ENCODE results near the gene CWC27. TPM values are rescaled to one million over a fixed set of nuclear protein-coding genes. Genes with fewer than 3 reads are reported as not detected.

The CWC27 gene
- polyA plus RNA-seq, 1 experiment: 7.5 TPM

DNA sequence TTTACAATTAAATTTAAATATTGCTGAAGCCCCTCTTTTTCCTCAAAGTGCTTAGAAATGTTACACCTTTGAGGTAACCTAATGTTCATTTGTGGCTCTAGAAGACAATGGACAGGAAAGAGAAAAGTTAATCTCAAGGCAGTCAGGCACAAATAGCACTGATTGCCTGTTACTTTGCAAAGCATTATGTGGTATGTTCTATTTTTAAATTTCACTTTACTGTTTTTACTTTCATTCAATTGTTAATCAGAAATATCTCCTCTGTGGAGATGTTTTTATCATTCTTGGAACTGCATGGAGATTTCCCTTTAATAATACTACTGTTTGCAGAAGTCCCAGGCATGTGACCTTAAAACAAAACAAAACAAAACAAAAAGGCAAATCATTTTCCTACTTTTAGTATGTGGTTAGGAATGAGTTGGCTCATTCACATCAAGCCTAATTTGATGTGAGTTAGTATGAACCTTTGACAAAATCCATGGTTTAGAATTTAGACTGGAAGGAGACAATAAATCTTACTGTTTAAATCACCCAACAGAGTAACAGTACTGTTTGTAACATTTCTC lies 67.5 kb downstream of the CWC27 start:
- TF ChIP-seq, protein P1, sequence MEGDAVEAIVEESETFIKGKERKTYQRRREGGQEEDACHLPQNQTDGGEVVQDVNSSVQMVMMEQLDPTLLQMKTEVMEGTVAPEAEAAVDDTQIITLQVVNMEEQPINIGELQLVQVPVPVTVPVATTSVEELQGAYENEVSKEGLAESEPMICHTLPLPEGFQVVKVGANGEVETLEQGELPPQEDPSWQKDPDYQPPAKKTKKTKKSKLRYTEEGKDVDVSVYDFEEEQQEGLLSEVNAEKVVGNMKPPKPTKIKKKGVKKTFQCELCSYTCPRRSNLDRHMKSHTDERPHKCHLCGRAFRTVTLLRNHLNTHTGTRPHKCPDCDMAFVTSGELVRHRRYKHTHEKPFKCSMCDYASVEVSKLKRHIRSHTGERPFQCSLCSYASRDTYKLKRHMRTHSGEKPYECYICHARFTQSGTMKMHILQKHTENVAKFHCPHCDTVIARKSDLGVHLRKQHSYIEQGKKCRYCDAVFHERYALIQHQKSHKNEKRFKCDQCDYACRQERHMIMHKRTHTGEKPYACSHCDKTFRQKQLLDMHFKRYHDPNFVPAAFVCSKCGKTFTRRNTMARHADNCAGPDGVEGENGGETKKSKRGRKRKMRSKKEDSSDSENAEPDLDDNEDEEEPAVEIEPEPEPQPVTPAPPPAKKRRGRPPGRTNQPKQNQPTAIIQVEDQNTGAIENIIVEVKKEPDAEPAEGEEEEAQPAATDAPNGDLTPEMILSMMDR (IDR thresholded peaks at IDR 0.05; ENCODE audit: insufficient read depth, low read depth, low read length): no peak
- Histone ChIP-seq H3K27me3 (ENCODE audit: control insufficient read depth, insufficient read depth, low read length) (no peaks in the 10 kb centered on the region), H3K36me3 (ENCODE audit: control insufficient read depth, insufficient read depth, low read length) (no peaks in the 10 kb centered on the region), H3K4me3 (ENCODE audit: low read depth, low read length) (no peak overlapping the region)
- ChIA-PET POLR2A (no interaction called here), CTCF (interaction anchor here (0.9 kb wide), 1 partner anchor 646 kb away, joined by 4 read pairs; the partner anchor contains the start of gene ADAMTS6)
- DNase-seq (ENCODE audit: low read depth): no peak

DNA sequence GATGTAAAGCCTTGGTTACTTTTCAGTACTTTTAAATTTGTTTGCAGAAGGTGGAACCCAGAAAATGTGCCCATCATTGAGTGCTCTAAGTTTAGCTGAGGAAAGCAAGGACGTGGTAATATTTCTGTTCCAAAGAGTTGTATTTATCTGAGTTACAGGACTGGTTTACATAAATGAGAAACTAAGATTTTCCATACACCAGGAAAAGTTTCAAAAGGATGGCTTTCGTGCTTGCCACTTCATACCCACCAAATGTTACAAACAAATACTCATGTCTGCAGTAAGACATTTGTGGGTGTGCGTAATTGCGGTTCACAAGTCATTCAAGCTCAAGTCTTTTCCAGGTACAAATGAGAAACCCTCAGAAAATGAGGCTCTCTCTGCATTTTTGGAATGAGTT lies 68.1 kb downstream of the CWC27 start:
- TF ChIP-seq, protein P1 (IDR thresholded peaks at IDR 0.05; ENCODE audit: insufficient read depth, low read depth, low read length): no peak
- CTCF ChIA-PET: interaction anchor here (0.9 kb wide), 1 partner anchor 645 kb away, joined by 4 read pairs; the partner anchor contains the start of gene ADAMTS6
- H3K36me3 ChIP-seq (ENCODE audit: control insufficient read depth, insufficient read depth, low read length): no peaks in the 10 kb centered on the region
- no peak overlapping the region for H3K4me3 ChIP-seq (ENCODE audit: low read depth, low read length)
- POLR2A ChIA-PET: no interaction called here
- H3K27me3 ChIP-seq (ENCODE audit: control insufficient read depth, insufficient read depth, low read length): no peaks in the 10 kb centered on the region
- no peak for DNase-seq (ENCODE audit: low read depth)

DNA sequence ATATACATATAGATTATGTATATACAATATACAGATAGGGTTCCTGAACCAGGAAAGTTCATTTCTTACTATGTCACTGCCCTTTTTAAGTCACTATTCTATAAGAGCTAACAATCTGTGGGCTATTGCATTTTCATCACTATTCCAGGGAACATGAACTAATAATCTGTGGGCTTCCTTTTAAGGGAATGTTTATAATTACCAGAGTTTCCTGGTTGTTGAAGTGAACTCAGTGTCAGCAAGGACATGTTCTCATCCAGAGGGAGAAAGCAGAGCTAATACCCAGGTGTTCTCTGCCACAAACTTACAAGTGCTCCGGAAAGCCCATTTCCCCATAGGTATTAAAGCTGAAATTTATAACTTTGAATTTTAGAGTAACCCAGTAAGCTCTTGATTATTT lies 69.6 kb downstream of the CWC27 start:
- POLR2A ChIA-PET: no interaction called here
- TF ChIP-seq, protein P1 (IDR thresholded peaks at IDR 0.05; ENCODE audit: insufficient read depth, low read depth, low read length): no peak
- CTCF ChIA-PET: no interaction called here
- DNase-seq (ENCODE audit: low read depth): no peak
- H3K36me3 ChIP-seq (ENCODE audit: control insufficient read depth, insufficient read depth, low read length): no peaks in the 10 kb centered on the region
- no peak overlapping the region for H3K4me3 ChIP-seq (ENCODE audit: low read depth, low read length)
- H3K27me3 ChIP-seq (ENCODE audit: control insufficient read depth, insufficient read depth, low read length): no peaks in the 10 kb centered on the region

DNA sequence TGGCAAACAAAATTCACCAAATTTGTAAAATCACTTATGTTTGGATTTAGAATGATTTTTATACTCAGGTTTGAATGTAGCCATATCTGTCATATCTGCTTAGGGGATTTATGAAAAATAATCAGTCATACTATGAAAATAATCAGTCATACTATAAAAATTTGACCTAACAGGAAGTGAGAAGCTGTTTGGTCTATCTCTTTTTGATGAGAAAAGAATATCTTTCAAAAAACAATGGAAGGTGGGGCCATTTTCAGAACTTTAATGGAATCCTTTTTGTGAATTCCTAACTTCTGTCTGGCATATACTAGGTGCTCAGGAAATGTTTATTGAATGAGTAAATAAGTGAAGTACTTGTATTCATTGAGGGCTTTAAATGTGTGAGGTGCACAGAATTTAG lies 70.1 kb downstream of the CWC27 start:
- CTCF ChIA-PET: no interaction called here
- Histone ChIP-seq H3K36me3 (ENCODE audit: control insufficient read depth, insufficient read depth, low read length) (no peaks in the 10 kb centered on the region), H3K4me3 (ENCODE audit: low read depth, low read length) (no peak overlapping the region), H3K27me3 (ENCODE audit: control insufficient read depth, insufficient read depth, low read length) (no peaks in the 10 kb centered on the region)
- TF ChIP-seq, protein P1 (IDR thresholded peaks at IDR 0.05; ENCODE audit: insufficient read depth, low read depth, low read length): no peak
- DNase-seq (ENCODE audit: low read depth): no peak
- POLR2A ChIA-PET: no interaction called here

DNA sequence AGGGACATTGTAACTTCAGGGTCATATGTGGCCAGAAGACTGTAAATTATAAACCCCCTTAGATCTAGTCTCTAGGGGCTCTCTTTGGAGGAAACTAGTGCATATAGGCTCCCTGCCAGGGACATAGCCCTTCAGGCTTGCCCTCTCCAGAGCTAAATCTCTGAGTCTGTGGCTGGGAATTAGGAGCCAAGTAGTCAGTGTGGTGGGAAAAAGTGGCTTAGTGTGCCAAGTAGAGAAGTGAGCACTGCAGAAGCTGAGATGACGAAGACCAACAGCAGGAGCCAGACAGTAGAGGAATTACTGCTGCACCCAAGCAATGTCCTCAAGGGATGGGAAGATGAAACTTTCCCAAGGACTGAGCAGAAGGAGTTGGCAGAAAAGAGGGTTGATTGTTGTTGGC lies 71.2 kb downstream of the CWC27 start:
- H3K4me3 ChIP-seq (ENCODE audit: low read depth, low read length): no peak overlapping the region
- DNase-seq (ENCODE audit: low read depth): no peak
- ChIA-PET CTCF (no interaction called here), POLR2A (no interaction called here)
- H3K36me3 ChIP-seq (ENCODE audit: control insufficient read depth, insufficient read depth, low read length): no peaks in the 10 kb centered on the region
- no peaks in the 10 kb centered on the region for H3K27me3 ChIP-seq (ENCODE audit: control insufficient read depth, insufficient read depth, low read length)
- TF ChIP-seq, protein P1 (IDR thresholded peaks at IDR 0.05; ENCODE audit: insufficient read depth, low read depth, low read length): no peak

Measured in BJ (cell line).